Smooth muscle cell (in vitro differentiated cells): ENCODE data around the gene UROS. TPM values are rescaled to one million over a fixed set of nuclear protein-coding genes. Genes with fewer than 3 reads are reported as not detected.

Experiments
- DNase-seq: peaks from one replicate; lab custom pipeline; 2025; ENCODE audit not compliant: unreplicated experiment; lab: John Stamatoyannopoulos, UW
- H2AFZ ChIP-seq: fragments of 200-600 bp; sonication (generic); 2 replicates; pipeline ENCODE4 v1.6.0; 2016; ENCODE audit warnings: antibody characterized with exemption, low read depth, mild to moderate bottlenecking
- H3F3A ChIP-seq: fragments of 200-600 bp; sonication (generic); 2 replicates; pipeline ENCODE4 v1.6.0; 2017; ENCODE audit warnings: antibody characterized with exemption, low read depth
- H3K27ac ChIP-seq: fragments of 200-600 bp; sonication (generic); 2 replicates; pipeline ENCODE4 v1.5.1; 2016; ENCODE audit warnings: low read depth, mild to moderate bottlenecking
- H3K27me3 ChIP-seq: fragments of 200-600 bp; sonication (generic); 2 replicates; pipeline ENCODE4 v1.6.1; 2016; ENCODE audit warnings: low read depth, mild to moderate bottlenecking
- H3K36me3 ChIP-seq: fragments of 200-600 bp; sonication (generic); 2 replicates; pipeline ENCODE4 v1.5.1; 2016; ENCODE audit warnings: low read depth
- H3K4me1 ChIP-seq: fragments of 200-600 bp; sonication (generic); 2 replicates; pipeline ENCODE4 v1.5.1; 2016; ENCODE audit warnings: low read depth
- H3K4me2 ChIP-seq: fragments of 200-600 bp; sonication (generic); 2 replicates; pipeline ENCODE4 v1.6.0; 2016; ENCODE audit warnings: mild to moderate bottlenecking
- H3K4me3 ChIP-seq: fragments of 200-600 bp; sonication (generic); 2 replicates; pipeline ENCODE4 v1.5.1; 2016; ENCODE audit warnings: mild to moderate bottlenecking
- H3K79me2 ChIP-seq: fragments of 200-600 bp; sonication (generic); 2 replicates; pipeline ENCODE4 v1.6.0; 2016; ENCODE audit warnings: low read depth, mild to moderate bottlenecking
- H3K9ac ChIP-seq: fragments of 200-600 bp; sonication (generic); 2 replicates; pipeline ENCODE4 v1.6.0; 2016; ENCODE audit warnings: low read depth
- H3K9me3 ChIP-seq: fragments of 200-600 bp; sonication (generic); replicated peaks from 2 replicates; pipeline ENCODE4 v1.5.1; 2016; ENCODE audit warnings: low read depth
- H4K20me1 ChIP-seq: fragments of 200-600 bp; sonication (generic); 2 replicates; pipeline ENCODE4 v1.6.0; 2016; ENCODE audit warnings: low read depth
- CTCF ChIP-seq: fragments of 200-600 bp; sonication (generic); IDR thresholded peaks from 2 replicates; pipeline ENCODE4 v1.5.1; 2017; ENCODE audit warnings: borderline replicate concordance, mild to moderate bottlenecking, antibody characterized with exemption; ENCODE audit not compliant: insufficient read depth, poor library complexity, severe bottlenecking
- WGBS: methylation state at CpG from one replicate; pipeline ENCODE4 v1.1.7; 2016; ENCODE audit warnings: low lambda C conversion rate; 5-methylcytosine and 5-hydroxymethylcytosine counted together
- polyA plus RNA-seq: library from polyadenylated mRNA; unstranded; fragments of >200 nt; fragmentation: Nextera tagmentation; extraction: Ambion mirVana; gene quantifications from 2 replicates; pipeline ENCODE4 v1.2.1, GENCODE V29; 2016
- total RNA-seq: library from RNA; depleted of rRNA; stranded (reverse); fragments of >200 nt; gene quantifications from 2 replicates; pipeline ENCODE4 v1.2.3, GENCODE V29; 2014

Gene UROS
- total and polyA plus RNA-seq, 2 experiments from 2014 or later: 43.7 to 77.5 TPM

- H3K27ac ChIP-seq: no peak overlapping the region
- H3K27me3 ChIP-seq: no peaks in the 10 kb centered on the region
- WGBS: 95% methylated on average over 14 of the region's 14 CpGs
These were observed 30.4 kb downstream of the UROS start for GRCh38 chr10:125792342-125793300.

GRCh38 chr10:125788156-125789034 is 34.7 kb downstream of the UROS start:
- H3K79me2 ChIP-seq: no peaks in the 10 kb centered on the region
- TF ChIP-seq CTCF: no peak
- 97% methylated on average over 17 of the region's 17 CpGs for WGBS
- no peak overlapping the region for H3K9ac ChIP-seq
- no peaks in the 10 kb centered on the region for H3F3A ChIP-seq
- no peaks in the 10 kb centered on the region for H3K36me3 ChIP-seq
- H3K27ac ChIP-seq: no peak overlapping the region
- no peaks in the 10 kb centered on the region for H3K4me1 ChIP-seq
- no peaks in the 10 kb centered on the region for H3K9me3 ChIP-seq
- H3K4me3 ChIP-seq: no peak overlapping the region
- no peak overlapping the region for H2AFZ ChIP-seq
- H3K4me2 ChIP-seq: no peak overlapping the region
- no peak for DNase-seq
- H3K27me3 ChIP-seq: no peaks in the 10 kb centered on the region
- H4K20me1 ChIP-seq: no peaks in the 10 kb centered on the region

More at GRCh38 chr10:125792342-125793300, 30.4 kb downstream of the UROS start:
- no peaks in the 10 kb centered on the region for H3K9me3 ChIP-seq
- no peak overlapping the region for H3K4me2 ChIP-seq
- no peaks in the 10 kb centered on the region for H4K20me1 ChIP-seq
- no peak for TF ChIP-seq CTCF
- H3K36me3 ChIP-seq: no peaks in the 10 kb centered on the region
- no peak overlapping the region for H2AFZ ChIP-seq
- no peak overlapping the region for H3K9ac ChIP-seq
- no peak for DNase-seq
- H3F3A ChIP-seq: no peaks in the 10 kb centered on the region
- no peaks in the 10 kb centered on the region for H3K4me1 ChIP-seq
- H3K79me2 ChIP-seq: no peaks in the 10 kb centered on the region
- no peak overlapping the region for H3K4me3 ChIP-seq

GRCh38 chr10:125785791-125786190 is 37.3 kb downstream of the UROS start:
- Histone ChIP-seq H3K36me3 (no peaks in the 10 kb centered on the region), H3K9ac (no peak overlapping the region), H4K20me1 (no peaks in the 10 kb centered on the region), H3F3A (no peaks in the 10 kb centered on the region), H3K9me3 (no peaks in the 10 kb centered on the region), H2AFZ (no peak overlapping the region), H3K27me3 (no peaks in the 10 kb centered on the region), H3K4me1 (no peaks in the 10 kb centered on the region), H3K27ac (no peak overlapping the region), H3K79me2 (no peaks in the 10 kb centered on the region), H3K4me2 (no peak overlapping the region), H3K4me3 (no peak overlapping the region)
- DNase-seq: no peak
- WGBS: 87% methylated on average over 9 of the region's 9 CpGs
- TF ChIP-seq CTCF: no peak
